DND-41 (cell line): Measurements from ENCODE around the gene SERHL2.

Experiments
- CTCF ChIP-seq: IDR thresholded peaks from 2 replicates; pipeline ENCODE4 v1.5.1; 2012; ENCODE audit warnings: borderline replicate concordance, low read length, moderate library complexity, mild to moderate bottlenecking; ENCODE audit not compliant: poor library complexity, severe bottlenecking; ENCODE audit errors: extremely low read depth
- EZH2 ChIP-seq: IDR thresholded peaks from 3 replicates; pipeline ENCODE4 v1.6.1; 2012; ENCODE audit warnings: borderline replicate concordance, low read depth, mild to moderate bottlenecking, moderate library complexity, low read length, inconsistent platforms; ENCODE audit not compliant: severe bottlenecking

DNA sequence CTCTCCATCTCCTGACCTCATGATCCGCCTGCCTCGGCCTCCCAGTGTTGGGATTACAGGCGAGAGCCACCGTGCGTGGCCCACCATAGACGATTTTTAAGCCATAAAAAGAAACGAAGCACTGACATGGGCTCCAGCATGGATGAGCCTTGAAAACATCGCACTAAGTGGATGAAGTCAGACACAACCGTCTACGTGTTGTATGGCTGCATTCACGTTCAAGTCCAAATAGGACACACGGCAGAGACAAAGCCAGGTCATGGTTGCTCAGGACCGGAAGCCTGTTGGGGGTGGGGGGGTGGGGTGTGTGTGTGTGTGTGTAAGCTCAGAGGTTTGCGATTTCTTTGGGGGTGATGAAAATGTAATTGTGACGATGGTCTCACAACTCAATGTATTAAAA is 44.2 kb upstream of the SERHL2 start:
- no peak for TF ChIP-seq CTCF
- TF ChIP-seq EZH2: no peak
